ENCODE measurements around the gene CFAP45.
A peak's percentile ranks its signal among the peaks of the same experiment; 100 is the strongest.

Gene CFAP45

DNA sequence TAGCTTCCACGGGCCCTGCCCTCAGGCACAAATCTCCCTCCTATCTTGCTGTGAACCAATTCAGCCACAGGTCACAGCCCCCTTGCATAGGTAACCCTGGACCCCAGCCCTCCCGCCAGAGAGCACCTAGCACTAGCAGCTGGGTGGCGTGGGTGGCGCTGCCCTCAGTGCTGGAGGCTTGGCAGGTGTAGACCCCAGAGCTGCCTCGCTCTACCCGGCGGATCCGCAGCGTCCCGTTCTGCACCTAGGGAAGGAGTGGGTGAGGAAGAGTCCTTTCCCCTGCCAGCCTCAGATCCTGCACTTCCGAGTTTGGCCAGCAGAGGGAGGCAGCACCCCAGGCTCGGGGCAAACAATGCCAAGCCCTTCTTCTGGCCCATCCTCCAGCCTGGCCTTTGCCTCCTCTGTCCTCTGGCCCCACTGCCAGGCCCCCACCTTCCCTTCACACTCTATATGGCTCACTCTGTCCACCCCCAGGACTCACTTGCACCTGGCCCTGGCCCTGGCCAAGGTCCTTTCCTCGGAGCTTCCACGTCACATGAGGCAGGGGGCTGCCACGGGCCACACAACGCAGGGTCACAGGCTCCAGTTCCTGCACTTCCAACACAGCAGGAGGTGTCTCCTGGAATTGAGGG is 36.4 kb upstream of the CFAP45 start:
- peak; percentile 83 for DNase-seq

DNA sequence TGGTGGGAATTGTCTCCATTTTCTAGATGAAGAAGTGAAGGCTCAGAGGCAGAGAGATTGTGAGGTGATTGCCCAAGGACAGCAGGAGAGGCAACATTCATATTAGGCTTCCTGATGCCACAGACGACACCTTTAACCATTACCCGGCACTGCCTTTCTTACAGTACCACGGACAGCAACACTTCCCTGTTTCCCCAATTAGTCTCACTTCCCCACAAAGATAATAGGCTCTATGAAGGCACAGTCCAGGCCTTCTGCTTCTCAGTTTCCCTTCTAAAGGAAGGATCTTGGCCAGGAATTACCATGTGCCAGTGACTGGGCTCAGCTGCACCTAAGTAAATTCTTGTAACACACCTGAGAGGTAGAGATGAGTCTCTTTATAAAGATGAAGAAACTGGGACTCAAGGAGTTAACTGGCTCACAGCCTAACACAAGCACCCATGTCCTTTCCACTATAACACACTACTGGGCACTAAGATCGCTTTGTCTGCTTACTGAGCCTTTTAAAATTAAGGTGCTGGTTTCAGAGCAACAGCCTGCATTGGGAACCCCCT is 35.8 kb upstream of the CFAP45 start:
- DNase-seq: no peak

DNA sequence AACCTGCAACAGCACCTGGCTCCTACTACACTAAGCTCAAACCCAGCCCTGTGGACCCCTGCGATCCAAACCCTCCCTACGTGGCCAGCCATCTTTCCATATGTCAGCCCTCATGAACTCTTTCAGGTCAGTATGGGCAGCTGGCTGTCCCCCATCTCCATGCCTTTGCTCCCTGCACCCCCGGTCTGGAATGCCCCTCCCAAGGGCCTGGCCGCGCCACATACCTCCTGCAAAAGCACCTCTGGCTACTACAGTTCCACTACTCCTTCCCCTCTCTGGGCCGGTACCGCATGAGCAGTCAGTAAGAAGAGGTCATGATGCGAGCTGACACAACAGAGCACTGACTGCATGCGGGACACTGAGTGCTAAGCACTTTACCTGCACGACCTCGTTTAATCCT is 35.3 kb upstream of the CFAP45 start:
- DNase-seq: no peak

DNA sequence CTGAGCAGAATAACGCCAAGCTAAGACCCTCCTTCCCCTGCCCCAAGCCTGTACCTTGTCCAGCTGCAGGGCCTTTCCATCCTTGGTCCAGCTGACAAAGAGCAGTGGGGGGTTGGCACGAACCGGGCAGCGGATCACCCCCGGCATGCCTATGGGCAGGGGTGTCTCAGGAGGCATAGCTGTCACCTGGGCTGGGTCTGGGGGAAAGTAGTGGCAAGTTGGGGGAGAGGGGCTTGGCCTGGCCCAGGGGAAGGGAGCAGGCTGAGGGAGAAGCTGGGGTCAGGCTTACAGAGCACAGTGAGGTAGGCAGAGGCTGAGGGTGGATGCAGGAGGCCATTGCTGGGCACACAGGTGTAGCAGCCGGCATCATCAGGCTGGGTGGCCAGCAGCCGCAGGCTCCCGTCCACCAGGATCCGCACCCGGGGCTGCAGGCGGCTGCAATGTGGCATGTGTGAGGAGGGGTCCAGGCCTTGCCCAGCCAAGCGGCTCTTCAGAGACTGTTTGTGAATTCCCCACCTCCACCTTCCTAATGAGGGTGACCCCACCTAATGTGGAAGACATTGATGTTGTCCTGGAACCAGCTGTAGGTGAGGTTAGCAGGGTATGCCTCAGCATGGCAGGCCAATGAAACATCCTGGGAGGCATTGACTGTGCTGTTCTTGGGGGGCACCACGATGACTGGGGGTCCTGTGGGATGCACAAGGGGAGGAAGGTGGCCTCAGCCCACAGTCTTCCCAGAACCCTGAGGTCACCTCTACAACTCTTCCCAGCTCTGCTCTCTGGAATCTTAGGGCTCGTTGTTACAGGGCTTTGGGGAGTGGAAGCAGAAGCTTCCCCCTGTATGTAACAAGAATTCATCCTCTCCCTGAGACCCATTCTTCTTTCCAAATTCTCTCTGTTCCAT is 34.4 kb upstream of the CFAP45 start:
- no peak for DNase-seq

DNA sequence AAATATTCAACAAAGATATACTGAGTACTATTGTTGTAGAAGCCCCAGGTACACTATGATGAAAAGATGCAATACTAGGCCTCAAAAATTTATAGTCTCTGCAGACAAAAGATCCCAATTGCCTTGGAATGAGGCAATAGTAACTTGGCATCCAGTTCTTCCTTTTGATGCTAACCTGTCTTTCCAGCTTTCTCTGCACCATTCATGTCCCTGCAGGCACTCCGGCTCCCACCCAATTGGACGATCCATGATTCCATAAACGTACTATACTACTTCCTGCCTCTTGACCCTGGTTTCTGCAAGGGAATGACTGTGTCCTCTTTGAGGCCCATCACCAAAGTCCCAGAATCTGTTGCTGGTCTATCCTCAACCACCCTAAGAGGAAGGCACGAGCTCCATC is 33.4 kb upstream of the CFAP45 start:
- no peak for DNase-seq

DNA sequence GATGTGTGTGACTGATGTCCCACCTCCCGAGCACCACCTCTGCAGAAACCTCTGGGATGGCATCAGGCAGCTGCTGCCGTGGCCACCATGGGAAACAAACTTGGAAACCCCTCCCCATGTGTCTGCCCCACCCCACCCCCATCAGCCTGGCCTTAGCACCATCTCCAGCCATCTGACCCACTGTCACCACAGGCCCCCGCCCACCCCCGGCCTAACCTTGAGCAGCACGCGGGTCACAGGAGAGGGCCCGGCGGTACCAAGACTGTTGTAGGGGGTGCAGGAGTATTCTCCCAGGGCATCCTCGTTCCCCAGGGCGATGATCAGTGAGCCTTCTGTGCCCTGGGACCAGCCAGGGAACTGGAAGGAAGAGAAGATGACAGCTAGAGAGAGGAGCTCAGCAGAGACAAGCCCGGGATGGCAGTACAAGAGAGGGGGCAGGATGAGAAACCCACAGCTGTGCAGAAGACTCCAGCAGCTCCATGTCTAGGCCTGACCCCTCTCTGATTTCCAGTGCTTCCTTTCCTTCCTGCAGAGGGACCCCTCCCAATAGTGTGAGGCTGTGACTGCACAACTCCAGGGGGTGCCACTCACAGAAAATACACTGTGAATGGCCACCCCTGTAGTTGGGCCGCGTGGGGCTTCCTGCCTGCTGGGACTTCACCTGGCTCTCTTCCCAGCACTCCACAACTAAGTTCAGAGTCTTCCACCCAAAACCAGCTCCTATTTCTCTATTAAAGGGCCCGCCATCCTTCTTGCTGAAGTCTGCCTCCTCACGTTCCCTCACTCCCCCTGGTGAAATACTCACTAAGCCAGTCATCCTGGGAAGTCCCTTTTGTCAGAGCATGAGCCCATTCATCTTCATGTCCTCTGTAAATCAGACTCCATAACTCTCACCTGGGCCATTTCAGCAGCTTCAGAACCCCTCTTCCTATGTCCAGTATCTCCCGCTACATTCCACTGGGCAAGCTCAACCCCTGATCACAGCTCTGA is 32.6 kb upstream of the CFAP45 start:
- no peak for DNase-seq

DNA sequence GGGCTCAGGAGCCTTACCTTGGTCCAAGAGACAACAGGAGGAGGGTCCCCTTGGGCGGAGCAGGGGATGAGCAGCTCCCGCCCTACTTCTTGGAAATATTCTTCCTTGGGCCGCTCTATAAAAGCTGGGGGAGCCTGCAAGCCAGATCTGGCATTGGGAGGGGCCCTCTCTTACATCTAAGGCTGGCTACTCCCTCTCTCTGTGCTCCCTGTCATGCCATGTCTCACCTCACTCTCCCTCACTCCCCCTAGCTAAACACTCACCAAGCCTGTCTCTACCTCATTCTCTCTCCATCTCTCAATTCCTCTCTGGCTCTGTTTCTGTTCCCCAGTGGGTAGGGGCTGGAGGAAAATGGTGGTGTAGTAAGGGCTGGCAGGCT is 31.8 kb upstream of the CFAP45 start:
- DNase-seq: no peak

DNA sequence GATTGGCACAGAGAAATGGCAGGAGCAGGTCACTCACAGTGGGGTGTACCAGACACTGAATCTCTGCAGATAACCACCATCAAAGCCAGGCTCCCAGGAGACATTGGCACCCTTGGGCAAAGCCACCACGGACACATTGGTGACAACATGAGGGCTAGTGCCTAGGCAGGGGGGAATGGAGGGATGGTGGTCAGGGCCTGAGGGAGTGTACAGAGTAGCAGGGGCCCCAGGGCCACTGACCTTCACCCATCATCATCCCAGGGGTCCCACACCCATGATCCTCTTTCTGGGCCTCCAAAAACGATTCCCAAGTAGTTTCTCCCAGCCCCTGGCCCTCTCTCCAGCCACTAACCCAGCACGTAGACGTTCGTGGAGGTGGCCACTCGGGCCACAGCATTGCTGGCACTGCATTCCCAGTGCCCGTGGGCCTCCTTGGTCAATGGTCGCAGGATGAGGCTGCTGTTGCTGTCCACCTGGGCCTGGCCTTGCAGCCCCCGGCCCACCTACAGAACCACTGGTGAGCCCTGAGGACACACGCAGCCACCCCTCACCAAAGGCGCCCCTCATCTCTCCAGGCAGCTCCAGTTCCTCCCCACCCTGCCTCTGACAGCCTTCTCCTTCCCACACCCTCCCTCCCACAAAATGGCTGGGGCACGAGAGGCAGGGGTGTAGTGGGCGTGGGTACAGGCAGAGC is 31.3 kb upstream of the CFAP45 start:
- no peak for DNase-seq

DNA sequence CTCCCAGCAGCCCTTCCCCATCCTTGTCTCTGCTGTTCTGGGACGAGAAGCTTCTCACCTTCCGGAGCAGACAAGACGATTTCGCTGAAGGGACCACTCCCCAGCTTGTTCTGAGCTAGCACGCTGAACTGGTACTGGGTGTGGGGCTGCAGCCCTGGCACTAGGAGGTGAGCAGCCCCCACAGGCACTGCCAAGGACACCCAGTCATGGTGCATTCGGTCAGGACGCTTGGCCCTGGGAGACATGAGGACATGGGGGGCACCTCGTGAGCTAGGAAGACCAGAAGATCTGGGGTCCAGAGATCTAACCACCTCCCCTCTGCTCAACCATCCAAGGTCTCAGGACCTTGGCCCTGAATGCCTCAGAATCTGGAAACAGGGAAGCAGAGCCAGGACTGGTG is 30.7 kb upstream of the CFAP45 start:
- DNase-seq: no peak

DNA sequence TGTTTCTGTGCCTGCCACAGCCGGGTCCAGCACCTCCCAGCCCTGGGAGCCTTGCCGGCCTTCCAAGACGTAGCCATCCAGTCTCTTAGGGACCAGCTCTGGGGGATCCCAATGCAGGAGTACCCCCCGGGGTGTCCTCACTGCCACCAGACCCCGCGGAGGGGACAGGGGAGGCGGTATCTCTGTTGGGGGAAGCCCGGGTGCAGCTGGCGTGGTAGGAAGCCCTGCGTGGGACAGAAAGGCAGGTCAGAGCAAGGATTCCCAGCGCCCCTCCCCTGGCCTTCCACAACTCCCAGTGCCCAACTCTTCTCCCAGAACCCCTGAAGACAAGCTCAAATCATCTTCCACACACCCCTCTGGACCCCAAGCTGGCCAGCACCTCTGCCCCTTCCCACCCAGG is 30.3 kb upstream of the CFAP45 start:
- no peak for DNase-seq

DNA sequence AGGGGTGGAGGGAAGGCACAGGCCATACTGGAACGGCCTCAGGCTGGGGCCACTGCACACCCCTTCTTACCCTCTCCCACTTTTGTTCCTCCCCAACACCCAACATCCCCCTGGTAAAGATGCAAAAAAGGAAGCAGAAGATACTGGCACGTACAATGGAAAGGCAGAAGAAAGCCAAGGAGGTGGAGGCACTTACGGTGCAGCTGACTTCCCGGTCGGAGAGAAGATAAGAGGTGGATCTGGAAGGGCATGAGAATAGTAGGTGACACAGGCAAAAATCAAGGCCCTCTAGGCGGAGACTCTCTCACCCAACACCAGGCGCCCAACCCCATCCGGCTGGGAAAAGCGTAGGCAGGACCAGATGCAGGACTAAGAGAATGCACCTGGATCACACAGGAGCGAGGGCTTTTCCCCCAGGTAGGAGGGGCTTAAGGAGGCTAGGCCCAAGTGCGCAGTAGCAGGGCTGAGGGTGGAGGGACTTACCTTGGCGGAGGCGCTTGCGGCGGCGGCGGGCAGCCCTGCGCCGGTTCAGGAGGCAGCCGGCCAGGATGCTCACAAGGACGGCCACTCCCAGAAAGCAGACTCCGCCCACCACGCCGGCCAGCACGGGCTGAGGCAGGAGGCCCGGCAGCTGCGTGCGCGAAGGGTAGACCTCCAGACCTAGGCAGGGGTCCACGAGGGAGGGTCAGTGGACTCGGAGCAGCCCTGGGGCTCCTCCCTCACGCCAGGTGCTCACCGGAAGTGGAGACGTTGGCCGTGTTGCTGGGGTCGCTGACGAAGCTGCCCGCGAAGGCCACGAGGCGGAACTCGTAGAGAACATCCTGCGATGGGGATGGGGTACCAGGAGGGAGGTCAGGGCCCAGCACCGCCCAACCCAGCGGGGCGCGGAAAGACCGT is 29.4 kb upstream of the CFAP45 start:
- no peak for DNase-seq

DNA sequence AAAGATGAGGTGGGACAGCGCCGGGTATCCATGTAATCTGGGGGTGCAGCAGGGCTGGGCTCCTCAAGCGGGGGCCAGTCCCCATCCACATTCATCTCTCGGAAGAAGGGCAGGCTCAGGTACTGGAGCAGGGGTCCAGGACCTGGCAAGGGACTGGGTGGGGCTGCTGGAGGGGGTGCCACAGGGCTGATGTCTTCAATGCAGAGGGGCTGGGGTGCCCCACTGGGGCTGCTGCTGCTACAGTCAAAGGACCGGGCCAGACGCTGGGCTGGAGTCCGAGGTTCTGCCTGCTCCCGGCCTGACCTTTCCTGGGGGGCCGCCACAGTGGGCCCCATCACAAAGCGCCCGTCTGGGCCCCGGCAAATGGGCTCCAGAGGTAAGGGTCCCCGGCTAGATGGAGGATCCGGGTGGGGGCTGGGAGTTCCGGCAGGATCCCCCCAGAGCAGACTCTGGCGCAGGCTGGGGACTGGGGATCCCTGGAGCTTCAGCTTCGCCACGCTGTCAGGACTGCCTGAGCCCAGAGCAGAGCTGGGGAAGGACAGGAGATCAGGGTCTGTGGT is 28.6 kb upstream of the CFAP45 start:
- no peak for DNase-seq

DNA sequence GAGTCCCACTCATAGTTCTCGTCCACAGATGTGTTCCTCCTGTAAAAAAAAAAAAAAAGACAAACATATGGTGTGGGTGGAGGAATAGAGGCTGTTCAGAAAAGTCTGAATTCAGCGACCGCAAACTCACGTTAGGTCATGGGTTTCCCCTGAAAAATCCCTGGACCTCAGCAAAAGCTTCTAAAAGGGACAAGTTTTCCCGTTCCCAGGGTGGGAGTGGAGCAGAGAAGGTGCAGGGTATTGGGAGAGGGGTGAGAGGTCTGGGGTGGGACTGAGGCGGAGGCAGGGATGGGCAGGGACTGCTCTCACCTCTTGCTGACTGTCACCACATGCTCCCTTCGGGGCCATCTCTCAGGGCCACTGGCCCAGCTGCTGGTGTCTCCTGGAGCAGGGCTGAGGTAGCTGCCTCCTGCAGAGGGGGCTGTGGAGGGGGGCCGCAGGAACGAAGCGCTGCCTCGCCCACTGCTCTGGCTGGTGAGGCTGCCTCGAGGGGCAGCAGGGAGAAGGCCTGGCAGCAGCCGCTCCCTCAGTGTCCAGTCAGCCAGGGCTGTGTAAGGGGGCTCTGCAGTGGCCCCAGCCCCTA is 28.0 kb upstream of the CFAP45 start:
- DNase-seq: no peak

DNA sequence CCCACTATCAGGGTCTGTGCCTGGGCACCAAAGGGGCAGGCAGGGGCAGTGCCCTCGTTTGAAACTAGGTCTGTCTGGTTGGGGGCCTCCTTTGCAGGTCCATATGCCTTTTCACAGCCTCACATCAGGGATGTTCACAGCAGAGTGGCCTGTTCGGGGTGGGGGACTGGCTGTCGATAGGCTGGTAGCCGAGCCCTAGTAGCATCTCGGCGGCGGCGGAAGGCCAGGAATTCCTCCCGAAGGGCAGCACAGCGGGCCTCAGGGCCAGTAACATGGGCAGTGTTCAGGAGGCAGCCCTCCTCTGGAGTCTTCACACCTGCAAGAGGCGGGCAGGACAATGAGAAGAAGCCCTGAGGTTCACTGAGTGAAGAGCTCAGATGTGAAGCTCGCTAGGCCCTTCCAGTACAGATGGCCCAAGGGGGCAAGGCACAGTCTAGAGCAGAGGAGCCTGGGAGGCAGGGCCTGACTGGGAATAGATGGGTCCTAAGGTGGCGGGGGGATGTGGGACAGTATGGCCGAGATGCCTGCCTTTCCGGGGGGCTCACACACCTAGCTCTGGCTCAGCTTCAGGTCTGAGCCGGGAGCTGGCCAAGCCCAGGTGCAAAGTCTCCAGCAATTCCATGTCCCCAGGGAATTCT is 27.4 kb upstream of the CFAP45 start:
- DNase-seq: no peak

DNA sequence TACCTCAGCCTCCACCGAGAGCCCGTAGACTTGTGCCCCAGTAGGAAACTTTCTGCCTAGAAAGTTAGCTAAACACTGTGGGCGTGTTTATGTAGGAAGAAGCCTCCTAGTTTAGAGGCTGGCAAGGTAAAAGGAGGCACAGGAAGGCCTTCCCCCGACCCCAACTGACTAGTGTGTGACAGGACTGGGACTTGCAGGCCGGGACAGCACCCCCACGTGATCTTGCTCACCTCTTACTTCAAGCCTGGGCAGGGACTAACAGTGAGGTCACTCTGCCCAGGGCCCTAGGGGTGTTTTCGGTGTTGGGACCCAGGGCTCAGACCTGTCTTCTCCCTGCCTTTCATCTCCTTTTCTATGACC is 25.7 kb upstream of the CFAP45 start:
- DNase-seq: no peak

DNA sequence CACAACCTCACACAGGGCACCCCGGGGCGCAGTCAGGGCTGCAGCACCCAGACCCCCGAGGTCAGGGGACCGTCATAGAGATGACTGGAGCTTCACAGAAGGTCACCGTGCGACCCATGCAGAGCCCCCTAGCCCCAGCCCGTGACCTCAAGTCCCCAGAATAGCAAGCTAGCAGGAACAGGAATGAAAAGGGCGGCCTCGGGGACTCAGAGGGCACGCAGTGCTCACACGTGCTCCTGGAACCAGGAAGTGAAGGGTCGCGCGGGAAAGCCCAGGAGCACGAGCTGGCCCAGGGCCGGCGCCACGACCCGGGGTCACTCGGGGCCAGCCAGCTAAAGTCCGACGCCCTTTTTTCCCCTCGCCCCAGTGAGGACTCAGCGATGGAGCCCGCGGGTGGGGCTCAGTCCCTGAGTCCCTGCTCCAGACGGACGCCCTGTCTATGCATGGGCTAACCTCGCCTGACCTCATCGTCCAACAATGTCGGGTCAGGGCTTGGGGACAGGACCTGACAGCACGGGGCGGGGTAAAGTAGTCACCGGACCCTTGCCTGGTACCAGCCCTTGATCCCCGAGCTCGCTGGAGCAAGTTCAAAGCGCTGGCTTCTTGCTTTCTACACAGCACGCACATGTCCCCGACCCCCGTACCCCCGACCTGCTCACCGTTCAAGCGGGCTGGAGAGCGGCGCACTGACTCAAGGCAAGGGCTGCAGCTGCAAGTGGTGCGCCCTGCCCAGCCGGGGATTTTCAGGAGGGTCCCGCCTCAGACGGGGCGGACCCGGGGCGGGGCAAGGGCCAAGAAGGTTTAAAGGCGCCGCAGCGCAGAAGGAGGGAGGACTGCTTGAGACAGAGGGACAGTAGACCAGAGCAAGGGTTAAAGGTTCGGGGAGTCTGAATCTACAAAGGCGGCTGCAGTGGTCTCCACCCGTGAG is 25.1 kb upstream of the CFAP45 start, which contains the start of gene TAGLN2:
Gene TAGLN2, minus strand, starts transcription at position 717 of the 928 bp plus-strand sequence. CDS start 4,998 bp downstream, outside the sequence.
- DNase-seq: peak; percentile 95

DNA sequence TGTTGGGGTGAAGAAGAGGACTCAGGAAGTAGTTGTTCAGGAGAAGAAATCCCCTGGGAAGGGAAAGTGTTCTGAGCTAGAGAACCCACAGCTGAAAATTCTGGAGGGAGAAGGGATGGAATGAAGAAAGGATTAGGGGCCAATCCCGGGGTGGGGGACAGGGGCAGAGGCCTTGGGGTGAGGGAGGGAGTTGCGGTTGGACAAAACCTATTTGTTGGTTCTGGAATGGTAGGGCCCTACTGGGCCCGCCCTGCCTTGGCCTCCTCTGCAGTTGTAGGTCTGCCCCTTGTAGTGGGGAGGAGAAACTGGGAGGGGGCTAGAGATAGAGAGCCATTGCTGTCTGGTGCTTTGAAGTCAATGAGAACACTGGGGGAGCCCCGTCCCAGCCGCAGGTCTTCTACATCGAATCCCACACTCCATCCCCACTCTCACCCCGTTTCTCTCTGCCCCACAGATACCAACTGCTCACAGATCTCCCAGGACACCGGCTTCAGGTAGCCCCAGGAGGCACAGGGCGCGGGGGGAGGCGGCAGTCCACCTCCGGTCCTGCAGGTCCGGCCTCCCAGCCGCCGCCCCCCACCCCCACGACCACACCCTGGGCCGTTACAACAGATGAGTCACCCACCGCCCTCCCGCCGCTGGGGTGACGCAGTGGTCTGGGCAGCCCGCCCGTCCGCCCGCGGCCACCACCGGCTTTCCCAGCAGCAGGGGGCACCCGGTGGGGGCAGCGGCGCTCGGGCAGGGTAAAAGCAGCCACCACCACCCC is 24.2 kb upstream of the CFAP45 start:
- peak; percentile 85 for DNase-seq
